AG10803 (cell line): ENCODE data around the gene GNAS.

Experiments used
- DNase-seq: peaks from one replicate; pipeline ENCODE4 v3.0.0; 2010; ENCODE audit warnings: low read depth
- H3K4me3 ChIP-seq: 2 replicates; pipeline ENCODE4 v1.5.1; 2011; ENCODE audit warnings: mild to moderate bottlenecking, low read length, control low read depth
- CTCF ChIP-seq: conservative IDR thresholded peaks from 2 replicates; pipeline ENCODE4 v1.5.1; 2011; ENCODE audit warnings: mild to moderate bottlenecking, low read length, control low read depth, inconsistent platforms

GNAS gene

GRCh38 chr20:58867211-58867610 lies 14.7 kb downstream of the GNAS start:
- peak; percentile 43 for DNase-seq

GRCh38 chr20:58868795-58869194 lies 16.3 kb downstream of the GNAS start:
- no peak overlapping the region for H3K4me3 ChIP-seq
- peak; percentile 35 for TF ChIP-seq CTCF
- no peak for DNase-seq

More at GRCh38 chr20:58867211-58867610, 14.7 kb downstream of the GNAS start:
- TF ChIP-seq CTCF = no peak
- H3K4me3 ChIP-seq = no peak overlapping the region

GRCh38 chr20:58869662-58870227 lies 17.2 kb downstream of the GNAS start:
- DNase-seq = no peak
- no peak for TF ChIP-seq CTCF
- no peak overlapping the region for H3K4me3 ChIP-seq

- TF ChIP-seq CTCF = peak; percentile 98
- peak; percentile 44 for DNase-seq
- H3K4me3 ChIP-seq = no peak overlapping the region
Measured at GRCh38 chr20:58870293-58871014, 17.9 kb downstream of the GNAS start.

- TF ChIP-seq CTCF = no peak
- no peak for DNase-seq
Measured at GRCh38 chr20:58871533-58872102, 19.1 kb downstream of the GNAS start.

GRCh38 chr20:58874469-58874868 lies 22.0 kb downstream of the GNAS start:
- DNase-seq = no peak
- TF ChIP-seq CTCF = no peak
- H3K4me3 ChIP-seq = no peak overlapping the region

More at GRCh38 chr20:58871533-58872102, 19.1 kb downstream of the GNAS start:
- no peak overlapping the region for H3K4me3 ChIP-seq

GRCh38 chr20:58875111-58875510 lies 22.6 kb downstream of the GNAS start:
- no peak for DNase-seq
- no peak for TF ChIP-seq CTCF
- no peak overlapping the region for H3K4me3 ChIP-seq
